ENCODE data around the gene RBM10.

RBM10 gene

DNA sequence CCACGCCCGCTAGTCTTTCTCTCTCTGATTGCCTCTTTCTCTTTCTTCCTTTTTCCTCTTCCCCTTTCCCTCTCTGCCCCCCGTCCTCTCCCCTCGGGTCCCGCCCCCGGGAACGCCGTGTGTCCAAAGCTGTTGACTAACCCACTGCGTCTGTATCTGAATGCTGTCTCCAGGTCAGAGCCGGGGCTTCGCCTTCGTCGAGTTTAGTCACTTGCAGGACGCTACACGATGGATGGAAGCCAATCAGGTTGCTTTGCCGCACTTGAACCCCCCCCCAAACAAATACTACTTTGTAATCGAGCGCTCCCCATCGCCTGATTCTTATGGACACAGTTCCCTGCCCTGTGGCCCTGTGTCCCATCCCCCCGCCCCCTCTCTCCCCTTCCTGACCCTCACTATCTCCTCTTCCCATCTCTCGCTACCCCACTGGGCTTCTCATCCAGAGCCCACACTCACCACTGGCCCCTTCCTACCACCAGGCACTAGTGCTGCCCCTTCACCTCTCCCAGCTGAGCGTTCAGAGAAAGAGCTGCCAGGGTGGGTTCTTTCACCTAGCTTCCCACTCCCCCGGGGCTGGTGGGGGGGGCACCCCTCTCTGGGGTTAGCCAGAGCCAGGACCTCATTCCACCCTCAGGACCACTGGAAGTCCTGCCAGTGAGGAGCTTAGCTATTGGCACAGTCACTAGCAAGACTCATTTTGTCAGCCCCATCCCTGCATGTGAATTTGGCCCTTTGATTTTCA lies 30.0 kb downstream of the RBM10 start:
- DNase-seq (ENCODE audit: extremely low read depth, low read depth), result no peak
- TF ChIP-seq, protein P1, sequence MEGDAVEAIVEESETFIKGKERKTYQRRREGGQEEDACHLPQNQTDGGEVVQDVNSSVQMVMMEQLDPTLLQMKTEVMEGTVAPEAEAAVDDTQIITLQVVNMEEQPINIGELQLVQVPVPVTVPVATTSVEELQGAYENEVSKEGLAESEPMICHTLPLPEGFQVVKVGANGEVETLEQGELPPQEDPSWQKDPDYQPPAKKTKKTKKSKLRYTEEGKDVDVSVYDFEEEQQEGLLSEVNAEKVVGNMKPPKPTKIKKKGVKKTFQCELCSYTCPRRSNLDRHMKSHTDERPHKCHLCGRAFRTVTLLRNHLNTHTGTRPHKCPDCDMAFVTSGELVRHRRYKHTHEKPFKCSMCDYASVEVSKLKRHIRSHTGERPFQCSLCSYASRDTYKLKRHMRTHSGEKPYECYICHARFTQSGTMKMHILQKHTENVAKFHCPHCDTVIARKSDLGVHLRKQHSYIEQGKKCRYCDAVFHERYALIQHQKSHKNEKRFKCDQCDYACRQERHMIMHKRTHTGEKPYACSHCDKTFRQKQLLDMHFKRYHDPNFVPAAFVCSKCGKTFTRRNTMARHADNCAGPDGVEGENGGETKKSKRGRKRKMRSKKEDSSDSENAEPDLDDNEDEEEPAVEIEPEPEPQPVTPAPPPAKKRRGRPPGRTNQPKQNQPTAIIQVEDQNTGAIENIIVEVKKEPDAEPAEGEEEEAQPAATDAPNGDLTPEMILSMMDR (IDR thresholded peaks at IDR 0.05; ENCODE audit: low read depth, low read length), result no peak

DNA sequence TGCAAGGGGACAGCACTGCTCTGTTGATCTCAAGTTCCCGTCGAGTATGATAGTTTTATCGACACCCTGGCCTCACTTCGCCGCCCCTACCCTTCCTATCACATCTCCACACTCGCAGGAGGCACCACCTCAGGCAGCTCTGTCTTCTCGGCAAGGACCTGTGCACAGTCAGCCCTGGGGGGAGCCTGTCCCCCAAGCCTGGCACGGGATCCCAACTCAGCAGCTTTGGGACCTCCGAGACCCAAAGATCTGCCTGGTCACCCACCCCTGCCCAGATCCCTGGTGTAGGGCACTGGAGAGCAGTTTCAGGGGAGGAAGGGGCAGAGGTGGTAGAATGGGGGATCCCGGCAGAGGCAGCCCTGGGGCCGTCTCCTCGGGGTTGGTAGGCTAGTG lies 30.6 kb downstream of the RBM10 start:
- TF ChIP-seq, protein P1 (IDR thresholded peaks at IDR 0.05; ENCODE audit: low read depth, low read length), result no peak
- no peak for DNase-seq (ENCODE audit: extremely low read depth, low read depth)

DNA sequence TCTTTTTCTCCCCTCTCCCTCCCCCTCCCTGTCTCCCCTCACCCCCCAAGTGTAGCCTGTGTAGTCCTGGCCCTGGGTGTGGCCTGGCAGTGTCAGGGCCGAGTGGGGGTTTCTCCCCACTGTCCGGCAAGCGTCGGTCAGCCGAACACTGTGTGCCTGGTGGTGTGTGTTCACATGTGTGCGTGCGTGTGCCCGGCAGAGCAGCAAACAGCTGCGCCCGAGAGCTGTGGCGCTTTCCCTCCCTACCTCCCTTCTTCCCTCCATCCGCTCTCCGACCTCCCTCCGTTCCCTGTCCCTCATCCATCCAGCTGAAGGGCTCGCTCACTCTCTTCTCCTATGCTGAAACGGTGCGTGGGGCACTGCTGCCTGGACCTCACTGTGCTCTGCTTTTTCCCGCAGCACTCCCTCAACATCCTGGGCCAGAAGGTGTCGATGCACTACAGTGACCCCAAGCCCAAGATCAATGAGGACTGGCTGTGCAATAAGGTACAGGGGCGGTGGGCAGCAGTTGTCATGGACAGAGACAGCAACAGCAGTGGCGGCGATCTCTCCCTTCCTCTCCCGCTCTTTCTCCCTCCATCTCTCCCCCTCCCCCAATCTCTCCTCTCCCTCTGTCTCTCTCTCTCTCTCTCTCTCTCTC lies 31.2 kb downstream of the RBM10 start:
- TF ChIP-seq, protein P1 (IDR thresholded peaks at IDR 0.05; ENCODE audit: low read depth, low read length), result no peak
- no peak for DNase-seq (ENCODE audit: extremely low read depth, low read depth)

DNA sequence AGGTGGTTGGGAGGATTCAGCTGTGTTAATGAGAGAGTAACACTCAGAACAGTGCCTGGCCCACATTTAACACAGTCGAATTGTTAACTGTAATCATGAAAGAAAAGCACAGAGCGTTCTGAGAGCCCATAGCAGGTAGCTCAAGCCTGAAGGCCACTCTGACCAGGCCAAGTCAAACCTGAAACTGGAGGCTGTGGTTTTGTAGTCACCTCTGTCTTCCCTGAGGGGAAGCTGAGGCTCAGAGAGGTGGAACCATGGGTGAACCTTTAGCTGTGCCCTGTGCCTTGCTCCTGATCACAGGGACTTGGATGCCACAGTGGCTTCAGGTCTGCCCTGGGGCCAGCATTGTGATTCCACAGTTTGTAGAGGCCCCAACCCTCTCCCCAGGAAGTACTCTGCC lies 32.1 kb downstream of the RBM10 start:
- TF ChIP-seq, protein P1 (IDR thresholded peaks at IDR 0.05; ENCODE audit: low read depth, low read length), result no peak
- DNase-seq (ENCODE audit: extremely low read depth, low read depth), result no peak

DNA sequence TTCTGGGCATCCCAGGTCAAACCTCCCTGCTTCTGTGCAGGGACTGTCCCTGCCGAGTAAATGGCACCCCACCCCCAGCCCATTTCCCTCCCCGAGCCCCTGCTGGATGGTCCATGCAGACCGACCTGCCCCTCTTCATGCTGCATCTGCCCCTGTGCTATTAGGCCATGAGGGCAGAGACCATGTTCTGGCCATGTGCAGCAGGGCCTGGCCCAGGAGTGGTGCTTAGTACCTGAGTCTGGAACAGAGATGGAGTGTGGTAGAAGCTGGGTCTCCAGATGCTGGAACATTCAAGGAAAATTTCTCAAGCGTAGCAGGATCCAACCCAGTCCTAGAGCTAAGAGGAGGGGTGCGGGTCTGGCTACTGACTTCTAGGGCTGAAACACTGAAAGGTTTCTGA lies 33.3 kb downstream of the RBM10 start:
- no peak for DNase-seq (ENCODE audit: extremely low read depth, low read depth)
- TF ChIP-seq, protein P1 (IDR thresholded peaks at IDR 0.05; ENCODE audit: low read depth, low read length), result no peak

DNA sequence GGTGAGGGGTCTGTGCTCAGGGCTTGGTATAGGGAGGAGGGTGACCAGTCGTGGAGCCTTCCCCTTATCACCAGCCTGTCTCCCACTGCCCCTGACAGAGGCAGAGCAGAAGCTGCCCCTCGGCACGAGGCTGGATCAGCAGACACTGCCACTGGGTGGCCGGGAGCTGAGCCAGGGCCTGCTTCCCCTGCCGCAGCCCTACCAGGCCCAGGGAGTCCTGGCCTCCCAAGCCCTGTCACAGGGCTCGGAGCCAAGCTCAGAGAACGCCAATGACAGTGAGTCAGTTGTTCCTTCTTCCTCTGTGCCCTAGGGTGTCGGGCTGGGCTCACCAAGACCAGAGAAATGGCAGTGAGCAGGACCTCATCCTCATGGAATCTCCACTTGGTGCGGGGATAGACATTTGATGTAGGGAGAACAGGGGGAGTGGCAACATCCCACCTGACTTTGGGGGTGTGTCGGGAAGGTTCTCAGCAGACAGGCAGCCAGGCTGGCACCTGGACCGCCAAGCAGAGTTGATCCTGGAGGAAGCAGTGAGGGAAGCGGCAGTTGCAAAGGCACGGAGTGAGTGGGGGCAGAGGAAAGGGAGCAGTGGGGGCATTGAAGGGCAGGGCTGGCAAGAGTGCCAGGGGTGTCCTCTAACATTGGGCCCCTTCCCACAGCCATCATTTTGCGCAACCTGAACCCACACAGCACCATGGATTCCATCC lies 34.4 kb downstream of the RBM10 start:
- TF ChIP-seq, protein P1 (IDR thresholded peaks at IDR 0.05; ENCODE audit: low read depth, low read length), result no peak
- DNase-seq (ENCODE audit: extremely low read depth, low read depth), result no peak

DNA sequence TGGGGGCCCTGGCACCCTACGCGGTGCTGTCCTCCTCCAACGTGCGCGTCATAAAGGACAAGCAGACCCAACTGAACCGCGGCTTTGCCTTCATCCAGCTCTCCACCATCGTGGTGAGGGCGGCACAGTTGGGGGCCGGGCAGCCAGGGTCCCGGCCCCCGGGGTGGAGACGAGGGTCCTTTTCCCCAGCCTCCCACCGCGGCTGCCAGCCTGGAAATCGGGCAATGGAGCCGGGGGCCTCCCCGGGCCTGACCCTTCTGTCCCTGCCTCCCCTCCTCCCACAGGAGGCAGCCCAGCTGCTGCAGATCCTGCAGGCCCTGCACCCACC lies 34.9 kb downstream of the RBM10 start:
- DNase-seq (ENCODE audit: extremely low read depth, low read depth), result no peak
- TF ChIP-seq, protein P1 (IDR thresholded peaks at IDR 0.05; ENCODE audit: low read depth, low read length), result no peak
